Stimulated activated CD4-positive, alpha-beta T cell treated with anti-CD3 and anti-CD28 coated beads, Interleukin-1b, Interleukin-23, amount 100 ng/mL, for 1 hour (primary cell): ENCODE measurements around the gene DNA2.
A peak's percentile ranks its signal among the peaks of the same experiment; 100 is the strongest.
"Not testable (repeated sequence)": the region's sequence is repeated elsewhere in the genome, so short reads cannot be mapped to it uniquely, and the experiment has no call there.

Experiments
- DNase-seq, 2 donors: peaks; one replicate each; pipeline ENCODE4 v3.0.0-alpha.2; 2020; ENCODE audit warnings: low read depth in 2 of 2

The DNA2 gene, protein sequence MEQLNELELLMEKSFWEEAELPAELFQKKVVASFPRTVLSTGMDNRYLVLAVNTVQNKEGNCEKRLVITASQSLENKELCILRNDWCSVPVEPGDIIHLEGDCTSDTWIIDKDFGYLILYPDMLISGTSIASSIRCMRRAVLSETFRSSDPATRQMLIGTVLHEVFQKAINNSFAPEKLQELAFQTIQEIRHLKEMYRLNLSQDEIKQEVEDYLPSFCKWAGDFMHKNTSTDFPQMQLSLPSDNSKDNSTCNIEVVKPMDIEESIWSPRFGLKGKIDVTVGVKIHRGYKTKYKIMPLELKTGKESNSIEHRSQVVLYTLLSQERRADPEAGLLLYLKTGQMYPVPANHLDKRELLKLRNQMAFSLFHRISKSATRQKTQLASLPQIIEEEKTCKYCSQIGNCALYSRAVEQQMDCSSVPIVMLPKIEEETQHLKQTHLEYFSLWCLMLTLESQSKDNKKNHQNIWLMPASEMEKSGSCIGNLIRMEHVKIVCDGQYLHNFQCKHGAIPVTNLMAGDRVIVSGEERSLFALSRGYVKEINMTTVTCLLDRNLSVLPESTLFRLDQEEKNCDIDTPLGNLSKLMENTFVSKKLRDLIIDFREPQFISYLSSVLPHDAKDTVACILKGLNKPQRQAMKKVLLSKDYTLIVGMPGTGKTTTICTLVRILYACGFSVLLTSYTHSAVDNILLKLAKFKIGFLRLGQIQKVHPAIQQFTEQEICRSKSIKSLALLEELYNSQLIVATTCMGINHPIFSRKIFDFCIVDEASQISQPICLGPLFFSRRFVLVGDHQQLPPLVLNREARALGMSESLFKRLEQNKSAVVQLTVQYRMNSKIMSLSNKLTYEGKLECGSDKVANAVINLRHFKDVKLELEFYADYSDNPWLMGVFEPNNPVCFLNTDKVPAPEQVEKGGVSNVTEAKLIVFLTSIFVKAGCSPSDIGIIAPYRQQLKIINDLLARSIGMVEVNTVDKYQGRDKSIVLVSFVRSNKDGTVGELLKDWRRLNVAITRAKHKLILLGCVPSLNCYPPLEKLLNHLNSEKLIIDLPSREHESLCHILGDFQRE

DNA sequence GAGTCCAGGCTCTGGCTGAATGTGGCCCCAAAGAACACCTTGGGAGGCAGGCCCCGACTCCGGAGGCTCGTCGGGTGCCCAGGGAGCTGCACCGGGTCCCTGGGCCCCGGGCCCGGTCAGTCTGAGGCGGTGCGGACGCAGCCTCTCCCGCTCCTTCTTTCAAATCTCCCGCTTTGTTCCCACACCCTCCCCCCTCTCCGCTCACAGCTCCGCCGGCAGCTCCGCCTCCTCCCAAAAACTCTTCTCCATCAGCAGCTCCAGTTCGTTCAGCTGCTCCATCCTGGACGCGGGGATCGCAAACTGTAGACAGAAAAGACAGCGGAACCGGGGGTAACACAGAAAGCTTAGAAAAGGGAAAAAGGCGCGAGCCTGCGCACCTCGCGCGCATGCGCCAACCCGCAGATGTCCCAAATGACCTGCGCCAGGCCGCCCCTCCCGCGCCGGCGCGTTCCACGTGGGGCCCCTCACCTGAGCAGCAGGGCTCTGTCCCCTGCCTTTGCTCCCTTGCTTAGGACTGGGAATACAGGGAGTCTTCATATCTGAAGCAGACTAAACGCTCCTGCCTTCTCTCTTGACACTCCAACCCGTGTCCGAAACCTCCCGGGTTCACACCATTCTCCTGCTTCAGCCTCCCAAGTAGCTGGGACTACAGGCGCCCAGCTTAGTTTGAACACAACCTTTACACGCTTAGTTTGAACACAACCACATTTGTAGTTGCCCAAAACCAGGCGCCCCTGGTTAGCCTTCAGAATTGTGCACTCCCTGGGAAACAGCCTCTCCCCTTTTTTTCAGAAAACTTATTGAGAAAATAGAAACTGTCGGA, at the start of gene DNA2:
Gene DNA2 (minus strand): TSS at position 388 of the 823 bp plus-strand sequence. CDS start 109 bp downstream, at position 279.
- DNase-seq = peak; percentile 31 to 52

DNA sequence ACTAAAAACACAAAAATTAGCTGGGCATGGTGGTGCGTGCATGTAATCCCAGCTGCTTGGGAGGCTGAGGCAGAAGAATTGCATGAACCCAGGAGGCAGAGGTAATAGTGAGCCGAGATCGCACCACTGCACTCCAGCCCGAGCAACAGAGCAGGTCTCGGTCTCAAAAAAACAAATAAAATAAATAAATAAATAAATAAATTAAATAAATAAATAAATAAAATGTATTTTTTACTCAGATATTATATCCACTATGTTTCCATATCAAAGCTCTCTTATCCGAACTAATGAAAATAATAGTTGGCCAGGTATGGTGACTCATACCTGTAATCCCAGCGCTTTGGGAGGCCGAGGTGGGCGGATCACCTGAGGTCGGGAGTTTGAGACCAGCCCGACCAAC, 46.8 kb upstream of the DNA2 start:
- DNase-seq = not testable (repeated sequence)

DNA sequence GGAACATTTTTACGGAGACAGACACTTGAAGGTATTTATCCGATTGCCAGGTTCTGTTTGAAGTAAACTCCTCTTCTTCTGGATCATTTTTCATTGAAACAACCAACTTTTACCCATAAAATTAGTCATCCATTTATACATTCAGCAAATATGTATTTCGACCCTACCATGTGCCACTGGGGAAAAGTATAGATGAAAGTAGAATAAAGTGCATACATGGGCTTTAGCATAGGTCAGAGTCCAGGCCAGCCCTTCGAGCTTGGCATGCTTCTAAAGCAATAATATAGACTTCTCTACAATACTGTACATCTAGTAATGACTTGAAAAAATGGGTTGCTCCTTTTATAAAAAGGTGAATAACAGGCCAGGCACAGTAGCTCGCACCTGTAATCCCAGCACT, 45.4 kb upstream of the DNA2 start:
- no peak for DNase-seq

GRCh38 chr10:68516766-68517165, 45.0 kb upstream of the DNA2 start:
- no peak for DNase-seq

DNA sequence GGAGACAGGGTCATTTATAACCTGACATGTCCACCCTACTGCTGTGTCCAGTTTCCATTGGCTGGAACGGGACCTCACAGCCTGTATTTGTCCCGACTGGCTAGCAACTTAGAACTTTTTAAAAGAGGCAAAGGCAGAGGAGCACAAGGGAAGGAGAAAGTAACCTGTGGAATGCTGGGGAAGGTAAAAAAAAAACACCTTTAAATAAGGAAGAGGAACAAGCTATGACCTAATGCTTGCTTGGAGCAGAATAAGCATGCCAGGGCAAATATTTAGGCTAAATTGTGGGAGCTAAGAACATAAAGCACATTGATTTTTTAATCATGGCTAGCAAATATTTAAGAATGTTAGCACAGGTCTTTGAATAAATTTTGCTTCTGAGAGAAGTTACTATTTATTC, 44.4 kb upstream of the DNA2 start:
- DNase-seq = not testable (repeated sequence)

DNA sequence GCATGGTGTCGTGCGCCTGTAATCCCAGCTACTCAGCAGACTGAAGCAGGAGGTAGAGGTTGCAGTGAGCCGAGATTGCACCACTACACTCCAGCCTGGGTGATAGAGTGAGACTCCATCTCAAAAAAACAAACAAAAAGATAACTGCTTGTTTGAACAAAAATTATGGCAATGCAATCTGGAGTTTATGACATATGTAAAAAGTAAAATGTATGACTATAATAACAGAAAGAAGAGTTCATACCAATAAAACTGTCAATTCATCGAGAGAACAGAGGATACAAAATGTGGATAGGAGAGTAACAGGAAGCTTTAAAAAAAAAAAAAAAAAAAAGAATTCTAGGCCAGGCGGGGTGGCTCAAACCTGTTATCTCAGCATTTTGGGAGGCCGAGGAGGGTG, 36.3 kb upstream of the DNA2 start:
- DNase-seq = no peak

DNA sequence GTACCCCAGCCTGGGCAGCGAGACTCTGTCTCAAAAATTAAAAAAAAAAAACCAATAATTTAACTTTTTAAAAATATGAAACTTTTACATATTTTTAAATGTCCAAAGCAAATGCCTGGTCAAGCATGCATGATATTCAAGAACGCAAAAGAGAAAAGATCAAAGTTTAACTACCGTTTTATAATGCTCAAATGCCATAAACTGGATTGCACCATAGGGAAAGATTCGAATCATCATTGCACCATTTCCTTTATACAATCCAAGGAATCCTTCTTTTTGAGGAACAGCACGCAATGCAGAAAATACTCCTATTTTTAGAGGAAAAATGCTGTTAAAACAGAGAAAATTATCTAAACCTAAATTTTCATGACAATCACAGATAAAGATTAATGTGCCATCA, 34.6 kb upstream of the DNA2 start:
- no peak for DNase-seq

DNA sequence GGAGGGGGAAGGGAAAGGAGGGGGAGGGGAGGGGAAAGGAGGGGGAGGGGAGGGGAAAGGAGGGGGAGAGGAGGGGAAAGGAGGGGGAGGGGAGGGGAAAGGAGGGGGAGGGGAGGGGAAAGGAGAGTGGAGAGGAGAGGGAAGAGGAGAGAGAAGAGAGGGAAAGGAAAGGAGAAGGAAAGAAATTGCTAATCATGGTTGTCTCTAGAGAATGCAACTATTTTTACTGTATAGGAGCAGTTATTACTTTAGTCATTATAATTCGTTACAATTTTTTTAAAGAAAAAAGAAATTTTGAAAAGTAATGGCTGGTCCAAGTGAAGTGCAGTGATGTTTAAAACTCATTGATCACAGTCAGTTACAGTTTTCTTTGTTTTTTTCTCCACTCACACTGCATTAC, 31.1 kb upstream of the DNA2 start:
- no peak for DNase-seq

DNA sequence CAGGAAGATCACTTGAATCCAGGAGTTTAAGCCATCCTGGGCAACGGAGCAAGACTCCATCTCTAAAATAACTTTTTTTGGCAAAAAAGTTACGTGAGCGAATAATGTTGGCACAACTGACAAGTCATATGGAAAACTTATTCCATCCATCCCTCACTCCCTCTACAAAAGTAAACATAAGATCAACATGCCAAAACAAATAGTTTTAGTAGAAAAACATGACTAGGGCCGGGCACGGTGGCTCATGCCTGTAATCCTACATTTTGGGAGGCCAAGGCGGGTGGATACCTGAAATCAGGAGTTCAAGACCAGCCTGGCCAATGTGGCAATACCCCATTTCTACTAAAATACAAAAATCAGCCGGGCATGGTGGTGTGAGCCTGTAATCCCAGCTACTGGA, 29.9 kb upstream of the DNA2 start:
- DNase-seq = no peak

- no peak for DNase-seq
These were observed 27.8 kb upstream of the DNA2 start for GRCh38 chr10:68499544-68499943.

DNA sequence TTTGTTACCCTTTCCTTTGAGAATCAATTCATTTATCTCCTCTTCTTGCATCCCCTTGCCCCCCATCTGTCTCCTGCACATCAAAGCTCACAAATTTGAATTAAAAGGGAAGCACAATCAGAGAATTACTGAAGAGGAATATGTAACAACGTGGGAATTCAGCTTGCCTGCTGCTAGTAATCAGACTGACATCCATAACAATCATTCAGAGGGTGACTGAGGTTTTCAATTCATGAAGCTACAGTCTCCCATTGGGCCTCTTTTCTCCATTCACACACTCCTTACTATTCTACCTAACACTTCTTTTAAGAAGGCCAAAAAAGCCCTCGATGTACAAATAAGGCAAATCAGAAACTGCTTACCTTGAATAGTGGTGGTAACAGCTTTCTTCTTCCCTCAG, 24.3 kb upstream of the DNA2 start:
- DNase-seq = no peak

DNA sequence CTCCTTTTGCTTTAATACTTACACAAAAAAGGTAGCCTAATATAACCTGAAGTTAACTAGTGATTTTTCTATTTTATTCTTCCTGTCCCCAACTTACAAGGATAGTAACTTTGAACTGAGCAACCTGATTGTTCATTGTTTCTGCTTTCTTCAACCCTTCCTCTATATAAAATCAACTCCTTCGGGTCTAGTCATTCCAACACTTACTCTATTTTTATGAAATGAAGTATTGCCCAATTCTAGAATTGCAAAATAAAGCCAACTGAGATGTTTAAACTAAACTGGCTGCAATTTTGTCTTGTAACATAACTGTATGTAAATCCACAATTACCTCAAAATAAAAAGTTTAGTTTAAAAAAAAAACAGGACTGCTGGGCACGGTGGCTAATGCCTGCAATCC, 20.3 kb upstream of the DNA2 start:
- DNase-seq = no peak

DNA sequence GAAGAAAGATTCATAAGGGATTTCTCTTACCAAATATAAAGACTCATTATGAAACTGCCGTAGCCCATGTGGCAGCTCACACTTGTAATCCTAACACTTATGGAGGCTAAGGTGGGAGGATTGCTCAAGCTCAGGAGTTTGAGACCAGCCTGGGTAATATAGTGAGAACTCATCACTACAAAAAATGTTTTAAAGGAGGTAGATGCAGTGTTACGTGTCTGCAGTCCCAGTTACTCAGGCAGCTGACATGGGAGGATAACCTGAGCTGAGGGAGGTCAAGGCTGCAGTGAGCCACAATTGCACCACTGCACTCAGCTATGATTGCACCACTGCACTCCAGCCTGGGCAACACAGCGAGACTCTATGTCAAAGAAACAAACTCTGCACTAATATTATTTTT, 18.1 kb upstream of the DNA2 start:
- no peak for DNase-seq

GRCh38 chr10:68474021-68474420, 2.2 kb upstream of the DNA2 start:
- no peak for DNase-seq

- no peak for DNase-seq
These were observed 649 bp downstream of the DNA2 start for GRCh38 chr10:68471063-68471585.

GRCh38 chr10:68470300-68470699, 1.5 kb downstream of the DNA2 start:
- no peak for DNase-seq

- no peak for DNase-seq
These were observed 1.9 kb downstream of the DNA2 start for GRCh38 chr10:68469838-68470237.

GRCh38 chr10:68464729-68465128, 7.0 kb downstream of the DNA2 start:
- DNase-seq = not testable (repeated sequence)

- DNase-seq = no peak
These were observed 8.2 kb downstream of the DNA2 start for GRCh38 chr10:68463365-68464093.

GRCh38 chr10:68462536-68462935, 9.2 kb downstream of the DNA2 start:
- no peak for DNase-seq

DNA sequence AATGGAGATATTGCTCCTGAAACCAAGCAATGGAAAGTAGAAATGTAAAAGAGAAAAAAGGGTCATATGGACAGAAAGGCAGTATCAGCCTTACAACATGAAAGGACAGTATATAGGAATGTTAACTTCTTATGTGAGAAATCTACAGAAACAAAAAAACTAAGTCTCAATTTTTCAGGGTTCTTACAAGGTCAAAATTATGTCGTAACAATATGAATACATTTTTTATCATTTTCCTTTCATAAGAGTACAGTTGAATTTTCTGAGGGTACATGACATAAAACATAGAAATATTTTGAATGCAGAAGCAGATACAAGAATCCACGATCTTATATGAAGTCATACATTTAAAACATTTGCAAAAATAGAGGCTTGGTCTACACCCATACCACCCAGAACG, 10.7 kb downstream of the DNA2 start:
- no peak for DNase-seq
